ENCODE results near the gene LYZL1.
"Not testable (repeated sequence)": the region's sequence is repeated elsewhere in the genome, so short reads cannot be mapped to it uniquely, and the experiment has no call there.

LYZL1 gene

GRCh38 chr10:29263506-29263905 is 25.4 kb upstream of the LYZL1 start:
- DNase-seq (ENCODE audit: low spot score): no peak

GRCh38 chr10:29265210-29265768 is 23.6 kb upstream of the LYZL1 start:
- no peak for DNase-seq (ENCODE audit: low spot score)

GRCh38 chr10:29266641-29267040 is 22.2 kb upstream of the LYZL1 start:
- no peak for DNase-seq (ENCODE audit: low spot score)

GRCh38 chr10:29268011-29268410 is 20.9 kb upstream of the LYZL1 start:
- no peak for DNase-seq (ENCODE audit: low spot score)

GRCh38 chr10:29269486-29269885 is 19.4 kb upstream of the LYZL1 start:
- DNase-seq (ENCODE audit: low spot score): no peak

GRCh38 chr10:29270883-29271282 is 18.0 kb upstream of the LYZL1 start:
- no peak for DNase-seq (ENCODE audit: low spot score)

GRCh38 chr10:29271877-29272276 is 17.0 kb upstream of the LYZL1 start:
- no peak for DNase-seq (ENCODE audit: low spot score)

GRCh38 chr10:29273478-29273877 is 15.4 kb upstream of the LYZL1 start:
- no peak for DNase-seq (ENCODE audit: low spot score)

GRCh38 chr10:29276251-29276850 is 12.5 kb upstream of the LYZL1 start:
- DNase-seq (ENCODE audit: low spot score): no peak

GRCh38 chr10:29277296-29277695 is 11.6 kb upstream of the LYZL1 start:
- no peak for DNase-seq (ENCODE audit: low spot score)

GRCh38 chr10:29279779-29280487 is 8.9 kb upstream of the LYZL1 start:
- DNase-seq (ENCODE audit: low spot score): no peak

- no peak for DNase-seq (ENCODE audit: low spot score)
These were observed 8.4 kb upstream of the LYZL1 start for GRCh38 chr10:29280488-29280840.

GRCh38 chr10:29285624-29286051 is 3.2 kb upstream of the LYZL1 start:
- no peak for DNase-seq (ENCODE audit: low spot score)

GRCh38 chr10:29287635-29288034 is 1.2 kb upstream of the LYZL1 start:
- DNase-seq (ENCODE audit: low spot score): no peak

- not testable (repeated sequence) for DNase-seq (ENCODE audit: low spot score)
These were observed 2.7 kb downstream of the LYZL1 start for GRCh38 chr10:29291561-29291960.

GRCh38 chr10:29292406-29292805 is 3.5 kb downstream of the LYZL1 start:
- not testable (repeated sequence) for DNase-seq (ENCODE audit: low spot score)

- DNase-seq (ENCODE audit: low spot score): no peak
These were observed 6.9 kb downstream of the LYZL1 start for GRCh38 chr10:29295813-29296212.

GRCh38 chr10:29297678-29298077 is 8.8 kb downstream of the LYZL1 start:
- DNase-seq (ENCODE audit: low spot score): no peak

GRCh38 chr10:29301359-29301910 is 12.6 kb downstream of the LYZL1 start:
- DNase-seq (ENCODE audit: low spot score): no peak

- no peak for DNase-seq (ENCODE audit: low spot score)
These were observed 13.6 kb downstream of the LYZL1 start for GRCh38 chr10:29302499-29302898.

- DNase-seq (ENCODE audit: low spot score): peak; percentile 16
These were observed 15.6 kb downstream of the LYZL1 start for GRCh38 chr10:29304264-29304994.

GRCh38 chr10:29304995-29305335 is 16.1 kb downstream of the LYZL1 start:
- DNase-seq (ENCODE audit: low spot score): no peak

GRCh38 chr10:29306688-29307087 is 17.8 kb downstream of the LYZL1 start:
- DNase-seq (ENCODE audit: low spot score): no peak

All from CD4-positive, alpha-beta T cell treated with Interleukin-15 for 4 hours (primary cell).